Measurements from ENCODE around the gene DPAGT1.

- TF ChIP-seq GATA2 (IDR thresholded peaks at IDR 0.05; ENCODE audit: insufficient read depth, insufficient read length, low read depth, low read length) (no peak), CTCF (IDR thresholded peaks at IDR 0.05; ENCODE audit: extremely low read depth in 1 of 2, insufficient read depth in 1 of 2, low read depth in 1 of 2, low read length in 2 of 2) (no peak), MAX (IDR thresholded peaks at IDR 0.05; ENCODE audit: insufficient read depth, insufficient read length) (no peak), POLR2A (IDR thresholded peaks at IDR 0.05; ENCODE audit: low read depth, low read length) (no peak), EZH2 (IDR thresholded peaks at IDR 0.05; ENCODE audit: borderline replicate concordance, low read depth, low read length, severe bottlenecking) (no peak)
Measured at GRCh38 chr11:119052163-119052814, 49.4 kb downstream of the DPAGT1 start.
